Vagina (tissue), 2 donors: Measurements from ENCODE around the gene APPL2.

Experiments
- CTCF ChIP-seq, 3 experiments: fragments of 450-650 bp in 2 of 3; fragments of 200-600 bp in 1 of 3; sonication (generic) in 1 of 3; IDR thresholded peaks; one replicate each; pipeline ENCODE4 v1.5.1; 2017 to 2019; ENCODE audit warnings: antibody characterized with exemption in 3 of 3, mild to moderate bottlenecking in 2 of 3, moderate library complexity in 2 of 3
- POLR2A ChIP-seq, 2 donors: fragments of 450-650 bp; IDR thresholded peaks; one replicate each; pipeline ENCODE4 v1.6.1; 2017; ENCODE audit warnings: antibody characterized with exemption in 2 of 2, mild to moderate bottlenecking in 2 of 2, moderate library complexity in 2 of 2
- POLR2AphosphoS5 ChIP-seq, 2 donors: sonication (generic); formaldehyde crosslinking; IDR thresholded peaks; one replicate each; pipeline ENCODE4 v1.9.0; 2017; ENCODE audit warnings: antibody characterized with exemption in 2 of 2, mild to moderate bottlenecking in 2 of 2, low read depth in 1 of 2; ENCODE audit not compliant: insufficient read depth in 1 of 2

GRCh38 chr12:105233041-105233905 is 2.7 kb downstream of the APPL2 start:
- TF ChIP-seq POLR2A (IDR thresholded peaks at IDR 0.05) (no peak), CTCF (IDR thresholded peaks at IDR 0.05) (no peak), POLR2AphosphoS5 (IDR thresholded peaks at IDR 0.05; ENCODE audit: insufficient read depth in 1 of 2, low read depth in 1 of 2) (no peak)
